Hindlimb muscle (tissue), 1 donor: ENCODE results near the gene MBOAT1. TPM values are rescaled to one million over a fixed set of nuclear protein-coding genes. Genes with fewer than 3 reads are reported as not detected.
"Not testable (repeated sequence)": the region's sequence is repeated elsewhere in the genome, so short reads cannot be mapped to it uniquely, and the experiment has no call there.

Experiments used
- DNase-seq: peaks from one replicate; pipeline ENCODE4 v3.0.0-alpha.2; 2013
- polyA plus RNA-seq: library from polyadenylated mRNA; unstranded; fragments of 120-200 nt; gene quantifications from one replicate; pipeline ENCODE4 v1.2.1, GENCODE V29; 2013; ENCODE audit not compliant: insufficient read length

Gene MBOAT1
- polyA plus RNA-seq, 1 donor: 4.6 TPM

DNA sequence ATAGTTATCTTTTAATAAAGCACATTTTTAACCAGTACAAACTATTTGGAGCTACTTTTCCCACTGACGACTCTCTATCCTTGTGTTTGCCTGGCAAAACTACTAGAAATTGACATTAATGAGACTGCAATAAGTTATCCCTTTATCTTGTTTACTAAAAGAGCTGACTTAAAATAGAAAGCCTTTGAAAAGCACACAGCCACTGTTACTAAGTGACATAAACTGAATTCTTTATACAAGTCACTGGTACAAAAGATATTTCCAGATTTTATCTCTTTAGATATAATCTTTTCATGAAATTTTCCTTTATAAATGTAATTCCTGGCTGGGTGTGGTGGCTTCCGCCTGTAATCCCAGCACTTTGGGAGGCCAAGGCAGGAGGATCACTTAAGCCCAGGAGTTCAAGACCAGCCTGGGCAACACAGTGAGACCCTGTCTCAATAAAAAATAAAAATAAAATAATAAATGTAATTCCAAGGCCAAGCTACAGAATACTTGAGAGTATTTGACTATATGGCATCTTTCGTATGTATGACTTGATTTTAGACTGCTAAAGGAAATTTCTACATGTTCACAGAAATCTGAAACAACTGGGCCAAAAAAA is 9.5 kb downstream of the MBOAT1 start:
- no peak for DNase-seq

- no peak for DNase-seq
Measured at GRCh38 chr6:20202324-20202658, 10.0 kb downstream of the MBOAT1 start.

DNA sequence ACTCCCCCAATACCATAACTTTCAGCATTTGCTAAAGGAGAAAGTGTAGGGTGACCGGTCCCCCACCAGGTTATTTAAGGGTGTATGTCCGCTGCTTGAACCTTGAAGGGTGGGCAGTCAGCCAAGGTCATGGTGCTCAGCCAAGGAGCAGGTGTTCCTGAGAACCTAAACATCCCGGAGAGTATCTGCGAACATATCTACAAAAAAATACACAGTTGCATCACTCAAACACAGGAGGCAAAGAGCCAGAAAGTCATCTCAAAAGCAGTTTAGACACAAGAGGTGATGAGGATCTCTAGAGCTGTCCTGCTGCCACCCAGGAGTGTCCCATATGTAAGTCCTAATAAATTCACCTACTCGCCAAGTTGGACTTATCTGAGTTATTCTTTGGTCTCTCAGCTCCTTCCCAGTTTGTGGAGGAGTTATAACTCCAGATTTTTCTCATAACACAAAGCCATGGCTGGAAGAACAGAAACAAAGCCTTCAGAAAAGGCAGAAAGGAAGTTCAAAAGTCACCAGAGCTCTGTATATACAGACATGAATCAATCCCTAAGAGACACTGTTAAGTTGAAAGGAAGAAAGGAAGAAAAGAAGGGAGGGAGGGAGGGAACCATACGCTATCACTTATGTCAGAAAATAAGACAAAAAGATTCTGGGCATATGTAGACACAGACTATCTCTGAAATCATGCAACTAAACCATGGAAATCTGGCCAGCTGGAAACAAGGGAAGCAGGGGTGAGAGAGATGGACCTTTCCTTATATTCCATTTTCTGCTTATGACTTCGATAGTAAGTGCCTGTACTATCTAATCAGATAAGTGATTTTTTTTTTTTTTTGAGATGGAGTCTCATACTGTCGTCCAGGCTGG is 11.3 kb downstream of the MBOAT1 start:
- no peak for DNase-seq

DNA sequence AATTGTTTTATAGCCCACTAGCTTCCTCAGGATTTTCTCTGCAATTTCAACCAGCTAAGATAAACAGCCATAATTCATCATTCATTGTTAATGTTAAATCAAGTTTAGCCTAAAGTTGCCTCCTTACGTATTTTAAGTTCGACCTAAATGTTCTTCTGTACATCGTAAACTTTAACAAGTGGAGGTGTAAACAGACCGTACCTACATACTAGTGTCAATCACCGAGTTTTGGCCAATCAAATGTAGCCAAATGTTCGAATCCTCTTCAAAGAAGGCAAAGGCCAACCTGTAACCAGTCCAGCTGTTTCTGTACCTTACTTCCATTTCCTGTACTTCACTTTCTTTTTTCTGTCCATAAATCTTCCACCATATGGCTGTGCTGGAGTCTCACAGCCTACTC is 13.5 kb downstream of the MBOAT1 start:
- DNase-seq: no peak

- DNase-seq: no peak
Measured at GRCh38 chr6:20198156-20198774, 14.0 kb downstream of the MBOAT1 start.

- no peak for DNase-seq
Measured at GRCh38 chr6:20197251-20197650, 15.0 kb downstream of the MBOAT1 start.

GRCh38 chr6:20192625-20193024 is 19.6 kb downstream of the MBOAT1 start:
- no peak for DNase-seq

DNA sequence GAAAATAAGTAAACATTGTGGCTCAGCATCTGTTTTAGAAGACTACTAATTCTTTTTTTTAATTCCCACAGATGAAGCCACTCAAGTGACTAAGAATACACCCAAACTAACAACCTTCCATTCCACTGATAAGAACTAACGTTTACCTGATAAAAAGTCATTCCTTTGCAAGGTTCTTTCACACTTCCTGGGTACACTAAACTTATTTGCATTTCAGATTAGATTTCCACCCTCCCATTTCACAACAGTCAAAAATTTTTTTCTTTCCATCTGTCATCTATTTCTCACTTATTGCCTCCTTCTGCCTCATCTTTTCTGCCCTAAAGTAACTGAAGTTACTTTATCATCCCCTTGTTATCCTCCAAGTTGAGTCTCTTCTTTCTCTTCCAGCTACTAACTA is 20.3 kb downstream of the MBOAT1 start:
- no peak for DNase-seq

DNA sequence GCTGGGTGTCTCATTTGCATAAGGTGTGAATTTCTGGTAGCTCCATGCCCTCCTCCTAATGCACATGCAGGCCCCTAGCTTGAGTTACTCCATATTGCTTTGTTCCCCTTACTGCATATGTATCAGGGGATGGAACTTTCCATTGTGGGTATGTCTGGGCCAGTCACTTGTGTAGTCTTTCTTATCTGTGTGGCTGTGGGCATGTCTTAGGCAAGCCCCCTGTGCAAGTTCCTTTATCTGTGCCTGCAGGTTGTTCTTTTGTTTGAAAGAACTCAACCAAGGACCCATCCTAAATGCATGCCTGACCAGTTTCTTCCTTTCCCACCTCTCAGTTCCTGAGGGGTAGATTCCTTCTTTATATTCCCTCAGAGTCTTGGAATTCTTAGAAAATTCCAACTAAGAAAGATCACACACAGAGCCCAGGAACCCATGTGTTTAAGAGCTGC is 23.6 kb downstream of the MBOAT1 start:
- no peak for DNase-seq

GRCh38 chr6:20186981-20187380 is 25.3 kb downstream of the MBOAT1 start:
- DNase-seq: no peak

DNA sequence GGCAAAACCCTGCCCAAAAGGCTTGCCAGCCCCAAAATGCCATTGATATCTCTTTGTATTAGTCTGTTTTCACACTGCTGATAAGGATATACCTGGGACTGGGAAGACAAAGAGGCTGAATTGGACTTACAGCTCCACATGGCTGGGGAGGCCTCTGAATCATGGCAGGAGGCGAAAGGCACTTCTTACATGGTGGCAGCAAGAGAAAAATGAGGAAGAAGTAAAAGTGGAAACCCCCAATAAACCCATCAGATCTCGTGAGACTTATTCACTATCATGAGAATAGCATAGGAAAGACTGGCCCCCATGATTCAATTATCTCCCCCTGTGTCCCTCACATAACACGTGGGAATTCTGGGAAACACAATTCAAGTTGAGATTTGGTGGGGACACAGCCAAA is 28.6 kb downstream of the MBOAT1 start:
- no peak for DNase-seq

GRCh38 chr6:20182926-20183521 is 29.2 kb downstream of the MBOAT1 start:
- DNase-seq: no peak

DNA sequence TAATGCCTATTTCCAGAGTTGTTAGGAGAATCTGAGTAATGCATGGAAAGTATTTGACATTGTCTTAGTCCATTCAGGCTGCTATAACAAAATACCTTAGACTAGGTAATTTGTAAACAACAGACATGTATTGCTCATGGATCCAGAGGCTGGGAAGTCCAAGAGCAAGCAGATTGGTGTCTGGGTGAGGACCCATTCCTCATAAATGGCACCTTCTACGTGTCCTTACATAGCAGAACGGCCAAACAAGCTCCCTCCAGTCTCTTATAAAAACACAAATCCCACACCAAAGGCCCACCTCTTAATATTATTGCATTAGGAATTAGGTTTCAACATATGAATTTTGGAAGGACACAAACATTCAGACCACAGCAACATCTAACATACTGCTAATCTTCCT is 30.2 kb downstream of the MBOAT1 start:
- DNase-seq: no peak

DNA sequence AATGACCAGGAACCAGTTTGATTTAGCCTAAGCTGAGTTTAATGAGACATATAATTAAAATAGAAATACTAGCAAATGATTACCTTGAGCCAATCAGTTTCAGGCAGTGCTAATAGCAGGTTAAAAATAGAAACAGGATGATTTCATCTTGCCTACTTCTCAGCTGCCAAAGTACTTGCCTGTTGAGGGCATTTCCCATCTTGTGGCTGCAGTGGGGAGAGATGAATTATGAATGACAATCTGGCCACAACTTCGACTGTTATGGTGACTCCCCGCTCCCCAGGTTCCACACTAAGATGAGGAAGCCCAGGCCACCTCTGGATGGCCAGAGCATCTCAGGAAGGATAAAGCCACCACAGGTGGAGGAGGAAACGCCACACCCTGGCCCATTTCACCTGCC is 31.3 kb downstream of the MBOAT1 start:
- DNase-seq: no peak

GRCh38 chr6:20179287-20180045 is 32.8 kb downstream of the MBOAT1 start:
- not testable (repeated sequence) for DNase-seq

- no peak for DNase-seq
Measured at GRCh38 chr6:20178327-20178726, 33.9 kb downstream of the MBOAT1 start.

DNA sequence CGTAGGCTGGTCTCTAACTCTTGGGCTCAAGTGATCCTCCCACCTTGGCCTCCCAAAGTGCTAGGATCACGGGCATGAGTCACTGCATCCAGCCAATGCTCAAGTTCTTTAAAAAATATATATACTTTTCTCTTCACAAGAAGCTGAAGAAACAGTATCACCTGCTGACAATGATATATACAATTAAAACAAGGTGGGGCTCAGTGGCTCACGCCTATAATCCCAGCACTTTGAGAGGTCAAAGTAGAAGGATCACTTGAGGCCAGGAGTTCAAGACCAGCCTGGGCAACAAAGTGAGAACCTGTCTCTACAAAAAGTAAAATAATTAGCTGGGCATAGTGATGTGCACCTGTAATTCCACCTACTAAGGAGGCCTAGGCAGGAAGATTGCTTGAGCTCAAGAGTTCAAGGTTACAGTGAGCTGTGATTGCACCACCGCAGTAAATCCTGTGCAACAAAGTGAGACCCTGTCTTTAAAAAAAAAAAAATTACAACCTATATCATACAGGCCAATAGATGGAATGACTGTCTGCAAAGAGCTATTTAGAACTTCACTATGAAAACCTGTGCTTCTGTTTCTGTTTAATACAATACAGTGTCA is 36.4 kb downstream of the MBOAT1 start:
- no peak for DNase-seq

- DNase-seq: no peak
Measured at GRCh38 chr6:20173833-20174792, 38.2 kb downstream of the MBOAT1 start.

DNA sequence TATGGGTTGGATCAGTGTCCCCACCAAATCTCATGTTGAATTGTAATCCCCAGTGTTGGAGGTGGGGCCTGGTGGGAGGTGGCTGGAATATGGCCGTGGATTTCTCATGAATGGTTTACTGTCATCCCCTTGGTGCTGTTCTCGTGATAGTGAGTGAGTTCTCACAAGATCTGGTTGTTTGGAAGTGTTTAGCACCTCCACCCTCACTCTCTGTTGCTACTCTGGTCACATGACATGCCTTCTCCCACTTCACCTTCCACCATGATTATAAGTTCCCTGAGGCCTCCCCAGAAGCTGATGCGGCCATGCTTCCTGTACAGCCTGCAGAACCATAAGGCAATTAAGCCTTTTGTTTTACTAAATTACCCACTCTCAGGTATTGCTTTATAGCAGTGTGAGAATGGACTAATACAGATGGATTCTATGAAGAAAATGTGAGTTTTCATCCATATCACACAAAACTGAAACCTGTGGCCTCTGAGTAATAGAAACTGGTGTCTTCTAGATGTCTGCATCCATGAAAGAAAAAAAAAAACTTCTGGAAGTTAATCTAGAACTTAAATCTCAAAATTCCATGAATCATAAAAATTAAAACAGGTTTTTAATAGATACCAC is 39.3 kb downstream of the MBOAT1 start:
- no peak for DNase-seq

DNA sequence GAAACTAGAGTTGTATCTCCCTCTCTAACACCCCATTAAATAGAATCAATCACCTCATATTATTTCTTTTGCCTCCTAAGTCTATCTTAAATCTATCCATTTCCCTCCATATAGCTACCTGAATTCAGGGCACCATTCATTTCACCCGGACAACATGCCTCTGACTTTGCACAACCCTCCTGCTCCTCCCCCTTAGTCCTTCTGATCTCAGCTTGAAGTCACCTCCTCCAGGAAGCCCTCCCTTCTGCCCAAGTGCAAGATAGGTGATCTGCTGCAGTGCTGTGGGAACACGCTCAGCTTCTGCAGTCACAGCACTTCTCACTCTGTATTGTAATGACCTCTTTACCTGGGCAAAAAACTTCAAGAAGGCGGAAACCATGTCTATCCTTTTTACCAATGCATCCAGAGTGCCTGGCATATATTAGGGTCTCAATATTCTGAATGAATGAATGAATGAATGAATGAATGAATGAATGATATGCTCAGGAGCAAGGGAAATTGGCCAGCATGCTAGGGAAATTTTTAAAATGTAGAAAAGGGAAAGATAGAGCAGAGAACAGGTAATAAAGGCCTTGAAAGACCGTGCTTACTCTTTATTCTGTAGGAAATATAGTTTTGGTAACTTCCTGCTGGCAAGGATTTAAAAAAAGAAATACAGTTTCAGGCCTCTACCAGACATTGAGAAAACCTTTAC is 41.7 kb downstream of the MBOAT1 start:
- DNase-seq: no peak
